Vagina (tissue), 2 donors: ENCODE data around the gene LRRIQ3. TPM values are rescaled to one million over a fixed set of nuclear protein-coding genes. Genes with fewer than 3 reads are reported as not detected.

Source experiments
- DNase-seq, 2 donors: peaks; one replicate each; pipeline ENCODE4 v3.0.0-alpha.2; 2017; ENCODE audit errors: extremely low spot score in 2 of 2
- H3K27ac ChIP-seq: fragments of 200-600 bp; sonication (generic); one replicate; pipeline ENCODE4 v1.5.1; 2019
- H3K27me3 ChIP-seq: fragments of 200-600 bp; sonication (generic); one replicate; pipeline ENCODE4 v1.5.1; 2019
- H3K36me3 ChIP-seq, 2 donors: fragments of 200-600 bp; sonication (generic); one replicate each; pipeline ENCODE4 v1.5.1; 2017 to 2019
- H3K4me1 ChIP-seq: fragments of 200-600 bp; sonication (generic); one replicate; pipeline ENCODE4 v1.5.1; 2019
- H3K4me3 ChIP-seq, 2 donors: fragments of 200-600 bp; sonication (generic); 1 replicate in 1 of 2; 2 replicates in 1 of 2; pipeline ENCODE4 v1.5.1; 2016 to 2019
- H3K9me3 ChIP-seq: fragments of 200-600 bp; sonication (generic); one replicate; pipeline ENCODE4 v1.5.1; 2019
- POLR2A ChIP-seq, 2 donors: fragments of 450-650 bp; IDR thresholded peaks; one replicate each; pipeline ENCODE4 v1.6.1; 2017; ENCODE audit warnings: antibody characterized with exemption in 2 of 2, mild to moderate bottlenecking in 2 of 2, moderate library complexity in 2 of 2
- POLR2AphosphoS5 ChIP-seq, 2 donors: sonication (generic); formaldehyde crosslinking; IDR thresholded peaks; one replicate each; pipeline ENCODE4 v1.9.0; 2017; ENCODE audit warnings: antibody characterized with exemption in 2 of 2, mild to moderate bottlenecking in 2 of 2, low read depth in 1 of 2; ENCODE audit not compliant: insufficient read depth in 1 of 2
- intact Hi-C: fragments of 100-400 bp; cut with DNase I; formaldehyde crosslinking; loops from one replicate; pipeline ENCODE4 v1.15.1; 2023
- total RNA-seq: library from RNA; depleted of rRNA; stranded (reverse); fragments of >200 nt; gene quantifications from one replicate; pipeline ENCODE4 v1.2.3, GENCODE V29; 2016
- TF ChIP-seq, protein P1 (sequence below), 3 experiments: fragments of 450-650 bp in 2 of 3; fragments of 200-600 bp in 1 of 3; sonication (generic) in 1 of 3; IDR thresholded peaks; one replicate each; pipeline ENCODE4 v1.5.1; 2017 to 2019; ENCODE audit warnings: antibody characterized with exemption in 3 of 3, mild to moderate bottlenecking in 2 of 3, moderate library complexity in 2 of 3

The LRRIQ3 gene
- total RNA-seq, 1 donor from 2014 or later: not detected

DNA sequence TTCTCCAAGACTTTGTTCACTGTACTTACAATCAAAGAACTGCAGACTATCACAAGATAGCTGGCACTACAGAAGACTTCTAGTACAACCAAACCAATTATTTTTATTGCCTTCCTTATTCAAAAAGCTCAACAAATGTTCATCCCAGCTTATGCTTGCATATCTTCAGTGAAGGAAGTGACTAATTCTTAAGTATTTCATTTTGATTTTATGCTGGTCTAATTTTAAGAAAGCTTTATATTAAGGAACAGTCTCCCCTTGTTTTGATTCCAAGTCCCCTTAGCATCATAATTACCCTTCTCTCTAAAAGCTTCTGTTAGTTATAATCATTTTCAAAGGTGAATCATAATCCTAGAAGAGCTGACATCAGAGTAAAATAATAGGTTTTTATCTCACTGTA is 132.9 kb downstream of the LRRIQ3 start:
- no peaks in the 10 kb centered on the region for H3K36me3 ChIP-seq
- no peak overlapping the region for H3K27ac ChIP-seq
- H3K27me3 ChIP-seq: no peaks in the 10 kb centered on the region
- TF ChIP-seq POLR2A (IDR thresholded peaks at IDR 0.05): no peak
- TF ChIP-seq, protein P1, sequence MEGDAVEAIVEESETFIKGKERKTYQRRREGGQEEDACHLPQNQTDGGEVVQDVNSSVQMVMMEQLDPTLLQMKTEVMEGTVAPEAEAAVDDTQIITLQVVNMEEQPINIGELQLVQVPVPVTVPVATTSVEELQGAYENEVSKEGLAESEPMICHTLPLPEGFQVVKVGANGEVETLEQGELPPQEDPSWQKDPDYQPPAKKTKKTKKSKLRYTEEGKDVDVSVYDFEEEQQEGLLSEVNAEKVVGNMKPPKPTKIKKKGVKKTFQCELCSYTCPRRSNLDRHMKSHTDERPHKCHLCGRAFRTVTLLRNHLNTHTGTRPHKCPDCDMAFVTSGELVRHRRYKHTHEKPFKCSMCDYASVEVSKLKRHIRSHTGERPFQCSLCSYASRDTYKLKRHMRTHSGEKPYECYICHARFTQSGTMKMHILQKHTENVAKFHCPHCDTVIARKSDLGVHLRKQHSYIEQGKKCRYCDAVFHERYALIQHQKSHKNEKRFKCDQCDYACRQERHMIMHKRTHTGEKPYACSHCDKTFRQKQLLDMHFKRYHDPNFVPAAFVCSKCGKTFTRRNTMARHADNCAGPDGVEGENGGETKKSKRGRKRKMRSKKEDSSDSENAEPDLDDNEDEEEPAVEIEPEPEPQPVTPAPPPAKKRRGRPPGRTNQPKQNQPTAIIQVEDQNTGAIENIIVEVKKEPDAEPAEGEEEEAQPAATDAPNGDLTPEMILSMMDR (IDR thresholded peaks at IDR 0.05): no peak
- TF ChIP-seq POLR2AphosphoS5 (IDR thresholded peaks at IDR 0.05; ENCODE audit: insufficient read depth in 1 of 2, low read depth in 1 of 2): no peak
- H3K4me3 ChIP-seq: no peak overlapping the region
- no peaks in the 10 kb centered on the region for H3K9me3 ChIP-seq
- intact Hi-C loops: no loop called here
- DNase-seq: no peak
- H3K4me1 ChIP-seq: no peaks in the 10 kb centered on the region

DNA sequence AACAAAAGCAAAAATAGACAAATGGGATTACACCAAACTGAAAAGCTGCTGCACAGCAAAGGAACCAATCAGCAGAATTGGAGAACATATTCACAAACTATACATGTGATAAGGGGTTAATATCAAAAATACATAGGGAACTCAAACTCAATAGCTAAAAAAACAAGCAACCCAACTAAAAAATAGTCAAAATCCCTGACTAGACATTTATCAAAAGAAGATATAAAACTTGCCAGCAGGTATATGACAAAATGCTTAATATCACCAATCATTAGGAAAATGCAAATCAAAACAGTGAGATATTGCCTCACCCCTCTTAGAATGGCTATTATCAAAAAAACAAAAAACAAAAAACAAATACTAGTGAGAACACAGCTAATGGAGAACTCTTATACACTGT is 140.3 kb downstream of the LRRIQ3 start:
- Histone ChIP-seq H3K27me3 (no peaks in the 10 kb centered on the region), H3K9me3 (no peaks in the 10 kb centered on the region), H3K4me3 (no peak overlapping the region), H3K36me3 (no peaks in the 10 kb centered on the region), H3K27ac (no peak overlapping the region), H3K4me1 (no peaks in the 10 kb centered on the region)
- TF ChIP-seq POLR2AphosphoS5 (IDR thresholded peaks at IDR 0.05; ENCODE audit: insufficient read depth in 1 of 2, low read depth in 1 of 2) (no peak), POLR2A (IDR thresholded peaks at IDR 0.05) (no peak)
- TF ChIP-seq, protein P1 (IDR thresholded peaks at IDR 0.05): no peak
- intact Hi-C loops: no loop called here
- DNase-seq: no peak

DNA sequence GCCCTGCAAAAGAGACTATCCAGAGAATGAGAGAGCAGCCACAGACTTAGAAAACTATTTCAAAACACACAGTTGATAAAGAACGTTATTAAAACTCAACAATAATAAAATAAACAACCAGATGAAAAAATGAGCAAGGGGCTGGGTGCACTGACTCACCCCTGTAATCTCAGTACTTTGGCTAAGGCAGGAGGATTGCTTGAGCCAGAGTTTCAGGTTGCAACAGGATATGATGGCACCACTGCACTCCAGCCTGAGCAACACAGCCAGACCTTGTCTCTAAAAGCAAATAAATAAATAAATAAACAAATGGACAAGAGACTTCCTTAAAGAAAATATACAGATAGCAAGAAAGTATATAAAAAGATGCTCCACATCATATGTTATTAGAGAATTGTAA is 144.6 kb downstream of the LRRIQ3 start:
- Histone ChIP-seq H3K27me3 (no peaks in the 10 kb centered on the region), H3K4me1 (no peaks in the 10 kb centered on the region), H3K9me3 (no peaks in the 10 kb centered on the region), H3K4me3 (no peak overlapping the region), H3K27ac (no peak overlapping the region), H3K36me3 (no peaks in the 10 kb centered on the region)
- TF ChIP-seq POLR2AphosphoS5 (IDR thresholded peaks at IDR 0.05; ENCODE audit: insufficient read depth in 1 of 2, low read depth in 1 of 2) (no peak), POLR2A (IDR thresholded peaks at IDR 0.05) (no peak)
- TF ChIP-seq, protein P1 (IDR thresholded peaks at IDR 0.05): no peak
- DNase-seq: no peak
- intact Hi-C loops: no loop called here

DNA sequence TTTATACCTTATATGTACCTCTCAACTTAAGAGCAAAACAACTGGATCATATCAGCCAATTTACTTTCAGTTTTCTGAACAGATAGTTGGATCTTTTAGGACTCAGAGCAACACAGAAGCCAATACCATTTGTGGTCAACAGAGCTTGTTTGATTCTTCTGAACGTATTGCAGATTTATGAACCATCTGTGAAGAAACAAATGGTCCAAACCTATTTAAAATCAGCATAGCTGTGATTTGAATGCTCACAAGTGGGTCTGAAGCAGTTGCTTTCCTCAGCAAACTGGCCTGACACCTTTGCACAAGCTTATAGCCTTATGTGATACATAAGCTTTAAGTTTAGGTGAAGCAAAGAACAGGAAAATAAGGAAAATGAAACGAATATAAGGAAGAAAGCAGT is 147.6 kb downstream of the LRRIQ3 start:
- no peak for DNase-seq
- TF ChIP-seq, protein P1 (IDR thresholded peaks at IDR 0.05): no peak
- TF ChIP-seq POLR2AphosphoS5 (IDR thresholded peaks at IDR 0.05; ENCODE audit: insufficient read depth in 1 of 2, low read depth in 1 of 2) (no peak), POLR2A (IDR thresholded peaks at IDR 0.05) (no peak)
- H3K36me3 ChIP-seq: no peaks in the 10 kb centered on the region
- no peaks in the 10 kb centered on the region for H3K4me1 ChIP-seq
- H3K27me3 ChIP-seq: no peaks in the 10 kb centered on the region
- intact Hi-C loops: no loop called here
- H3K4me3 ChIP-seq: no peak overlapping the region
- H3K9me3 ChIP-seq: no peaks in the 10 kb centered on the region
- no peak overlapping the region for H3K27ac ChIP-seq

DNA sequence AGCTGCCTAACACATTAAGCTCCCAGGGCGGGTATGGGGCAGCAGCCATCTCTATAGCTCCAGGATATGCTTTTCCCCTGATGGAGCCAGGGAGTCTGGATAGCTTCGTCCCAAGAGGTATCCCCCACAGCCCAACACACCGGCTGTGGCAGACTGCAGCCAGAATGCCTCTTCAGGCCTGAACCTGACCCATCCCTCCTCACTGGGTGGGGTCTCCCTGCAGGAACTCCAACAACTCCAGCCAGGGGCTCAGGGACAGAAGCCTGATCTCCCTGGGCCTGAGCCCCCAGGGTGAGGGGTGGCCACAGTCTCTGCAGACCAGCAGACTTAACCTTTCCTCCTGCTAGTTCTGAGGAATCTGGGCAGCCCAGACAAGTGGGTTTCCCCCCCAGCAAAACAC is 159.9 kb downstream of the LRRIQ3 start:
- no peak for DNase-seq
- Histone ChIP-seq H3K4me3 (no peak overlapping the region), H3K36me3 (no peaks in the 10 kb centered on the region), H3K4me1 (no peaks in the 10 kb centered on the region), H3K9me3 (no peaks in the 10 kb centered on the region), H3K27ac (no peak overlapping the region), H3K27me3 (no peaks in the 10 kb centered on the region)
- TF ChIP-seq, protein P1 (IDR thresholded peaks at IDR 0.05): no peak
- no peak for TF ChIP-seq POLR2A (IDR thresholded peaks at IDR 0.05)
- intact Hi-C loops: no loop called here
